GM06990 (cell line): ENCODE results near the gene OR2T33.
"Not testable (repeated sequence)": the region's sequence is repeated elsewhere in the genome, so short reads cannot be mapped to it uniquely, and the experiment has no call there.

Source experiments
- DNase-seq: peaks from one replicate; pipeline ENCODE4 v3.0.0-alpha.2; 2011; ENCODE audit not compliant: insufficient read length; ENCODE audit errors: extremely low read depth
- H3K27me3 ChIP-seq: replicated peaks from 2 replicates; pipeline ENCODE4 v1.6.0; 2011; ENCODE audit warnings: low read length; ENCODE audit not compliant: control insufficient read depth, insufficient read depth
- H3K36me3 ChIP-seq: 2 replicates; pipeline ENCODE4 v1.5.1; 2011; ENCODE audit warnings: low read length; ENCODE audit not compliant: control insufficient read depth, insufficient read depth
- H3K4me3 ChIP-seq: replicated peaks from 2 replicates; pipeline ENCODE4 v1.5.1; 2011; ENCODE audit warnings: low read depth, mild to moderate bottlenecking, control low read depth, low read length
- CTCF ChIP-seq: IDR thresholded peaks from 2 replicates; pipeline ENCODE4 v1.5.1; 2011; ENCODE audit warnings: low read length, control low read depth, mild to moderate bottlenecking, inconsistent platforms; ENCODE audit not compliant: insufficient read depth, poor library complexity, severe bottlenecking

The OR2T33 gene

DNA sequence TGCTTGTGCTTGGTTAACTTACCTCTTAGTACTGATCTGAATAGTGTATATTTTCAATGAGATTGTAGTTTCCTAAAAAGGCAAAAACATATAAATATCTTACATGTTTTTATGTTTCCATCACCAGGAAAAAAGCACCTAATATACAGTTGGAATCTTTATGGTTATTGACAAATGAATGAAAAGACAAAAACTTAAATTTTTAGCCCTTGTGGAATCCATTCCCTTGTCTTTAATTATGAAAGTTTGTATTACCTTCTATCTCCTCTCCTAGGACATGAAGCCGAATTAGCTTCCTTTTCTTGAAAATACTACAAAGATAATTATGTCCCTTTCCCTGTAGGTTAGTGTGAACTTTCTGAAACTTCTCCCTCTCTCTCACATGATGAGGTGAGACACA lies 25.5 kb upstream of the OR2T33 start, which contains the start of gene OR2T12:
OR2T12 (minus strand) TSS at position 101 of the 400 bp plus-strand sequence. CDS start 7,846 bp downstream, outside the sequence.
- Histone ChIP-seq H3K4me3 (no peak within 1 kb of the TSS), H3K27me3 (no peaks in the 10 kb centered on the region), H3K36me3 (no peaks in the 10 kb centered on the region)
- DNase-seq, result no peak
- TF ChIP-seq CTCF, result no peak

DNA sequence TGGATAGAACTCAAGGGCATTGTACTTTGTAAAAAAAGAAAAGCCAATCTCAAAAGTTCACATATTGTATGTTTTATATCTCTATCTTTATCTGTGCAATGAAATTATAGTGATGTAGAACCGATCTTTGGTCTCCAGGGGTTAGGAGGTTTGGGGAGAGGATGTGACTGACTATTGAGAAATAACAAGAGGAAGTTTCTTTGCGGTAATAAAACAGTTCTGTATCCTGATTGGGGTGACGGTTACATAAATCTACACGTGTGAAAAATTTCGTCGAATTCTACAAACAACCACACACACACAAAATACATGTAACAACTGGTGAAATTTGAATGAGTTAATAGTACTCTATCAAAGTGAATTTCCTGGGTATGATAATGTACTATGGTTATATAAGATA lies 10.6 kb upstream of the OR2T33 start:
- H3K4me3 ChIP-seq, result no peak overlapping the region
- no peak for DNase-seq
- H3K27me3 ChIP-seq, result no peaks in the 10 kb centered on the region
- TF ChIP-seq CTCF, result no peak
- no peaks in the 10 kb centered on the region for H3K36me3 ChIP-seq

GRCh38 chr1:248273225-248273624 lies 4.6 kb downstream of the OR2T33 start:
- not testable (repeated sequence) for H3K4me3 ChIP-seq, H3K36me3 ChIP-seq, DNase-seq, H3K27me3 ChIP-seq

GRCh38 chr1:248268178-248268577 lies 9.6 kb downstream of the OR2T33 start:
- Histone ChIP-seq H3K4me3 (no peak overlapping the region), H3K27me3 (no peaks in the 10 kb centered on the region), H3K36me3 (no peaks in the 10 kb centered on the region)
- TF ChIP-seq CTCF, result no peak
- DNase-seq, result no peak

- not testable (repeated sequence) for H3K4me3 ChIP-seq, H3K36me3 ChIP-seq, H3K27me3 ChIP-seq, DNase-seq
Observed at GRCh38 chr1:248259309-248259708, 18.5 kb downstream of the OR2T33 start.

- TF ChIP-seq CTCF, result peak; percentile 88
- Histone ChIP-seq H3K27me3 (no peaks in the 10 kb centered on the region), H3K4me3 (no peak overlapping the region), H3K36me3 (no peaks in the 10 kb centered on the region)
- DNase-seq, result peak; percentile 30
Observed at GRCh38 chr1:248243204-248243603, 34.6 kb downstream of the OR2T33 start.

GRCh38 chr1:248239478-248239877 lies 38.3 kb downstream of the OR2T33 start:
- DNase-seq, result no peak
- no peak for TF ChIP-seq CTCF
- Histone ChIP-seq H3K27me3 (no peaks in the 10 kb centered on the region), H3K4me3 (no peak overlapping the region), H3K36me3 (no peaks in the 10 kb centered on the region)
